ENCODE data around the gene QPRT.
"Not testable (repeated sequence)": the region's sequence is repeated elsewhere in the genome, so short reads cannot be mapped to it uniquely, and the experiment has no call there.

DNA sequence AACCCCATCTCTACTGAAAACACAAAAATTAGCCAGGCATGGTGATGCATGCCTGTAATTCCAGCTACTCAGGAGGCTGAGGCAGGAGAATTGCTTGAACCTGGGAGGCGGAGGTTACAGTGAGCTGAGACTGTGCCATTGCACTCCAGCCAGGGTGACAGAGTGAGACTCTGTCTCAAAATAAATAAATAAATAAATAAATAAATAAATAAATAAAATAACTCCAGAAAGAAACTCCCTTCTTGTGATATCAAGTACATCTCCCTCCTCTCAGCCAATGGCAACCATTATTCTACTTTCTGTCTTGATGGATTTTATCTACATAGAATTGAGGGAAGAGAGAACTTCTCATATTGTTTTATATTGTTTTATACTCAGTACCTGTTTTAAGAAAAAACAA lies 28.2 kb downstream of the QPRT start:
- TF ChIP-seq, protein P1, sequence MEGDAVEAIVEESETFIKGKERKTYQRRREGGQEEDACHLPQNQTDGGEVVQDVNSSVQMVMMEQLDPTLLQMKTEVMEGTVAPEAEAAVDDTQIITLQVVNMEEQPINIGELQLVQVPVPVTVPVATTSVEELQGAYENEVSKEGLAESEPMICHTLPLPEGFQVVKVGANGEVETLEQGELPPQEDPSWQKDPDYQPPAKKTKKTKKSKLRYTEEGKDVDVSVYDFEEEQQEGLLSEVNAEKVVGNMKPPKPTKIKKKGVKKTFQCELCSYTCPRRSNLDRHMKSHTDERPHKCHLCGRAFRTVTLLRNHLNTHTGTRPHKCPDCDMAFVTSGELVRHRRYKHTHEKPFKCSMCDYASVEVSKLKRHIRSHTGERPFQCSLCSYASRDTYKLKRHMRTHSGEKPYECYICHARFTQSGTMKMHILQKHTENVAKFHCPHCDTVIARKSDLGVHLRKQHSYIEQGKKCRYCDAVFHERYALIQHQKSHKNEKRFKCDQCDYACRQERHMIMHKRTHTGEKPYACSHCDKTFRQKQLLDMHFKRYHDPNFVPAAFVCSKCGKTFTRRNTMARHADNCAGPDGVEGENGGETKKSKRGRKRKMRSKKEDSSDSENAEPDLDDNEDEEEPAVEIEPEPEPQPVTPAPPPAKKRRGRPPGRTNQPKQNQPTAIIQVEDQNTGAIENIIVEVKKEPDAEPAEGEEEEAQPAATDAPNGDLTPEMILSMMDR (IDR thresholded peaks at IDR 0.05; ENCODE audit: low read depth, low read length): not testable (repeated sequence)
- TF ChIP-seq POLR2A (IDR thresholded peaks at IDR 0.05; ENCODE audit: extremely low read depth, insufficient read length); MYC (IDR thresholded peaks at IDR 0.05; ENCODE audit: low read depth, low read length): not testable (repeated sequence)

Measured in NB4 (cell line).